Neuronal stem cell (in vitro differentiated cells): ENCODE data around the gene COQ5.

Experiments
- DNase-seq: peaks from one replicate; pipeline ENCODE4 v3.0.0-alpha.2; 2013; ENCODE audit warnings: low spot score
- H2AFZ ChIP-seq: one replicate; pipeline ENCODE4 v1.6.1; 2013; ENCODE audit warnings: mild to moderate bottlenecking, low read length, inconsistent platforms
- H2AK5ac ChIP-seq: 2 replicates; pipeline ENCODE4 v1.6.1; 2013; ENCODE audit warnings: low read depth, mild to moderate bottlenecking, inconsistent platforms, low read length, moderate library complexity, mixed read lengths
- H2BK120ac ChIP-seq: 2 replicates; pipeline ENCODE4 v1.6.1; 2013; ENCODE audit warnings: low read depth, mild to moderate bottlenecking, inconsistent platforms, low read length, moderate library complexity, mixed read lengths
- H2BK12ac ChIP-seq: one replicate; pipeline ENCODE4 v1.6.1; 2013; ENCODE audit warnings: low read length, inconsistent platforms
- H2BK15ac ChIP-seq: 2 replicates; pipeline ENCODE4 v1.6.1; 2013; ENCODE audit warnings: mild to moderate bottlenecking, low read length, inconsistent platforms, mixed read lengths
- H2BK5ac ChIP-seq: one replicate; pipeline ENCODE4 v1.6.1; 2013; ENCODE audit warnings: inconsistent platforms, mild to moderate bottlenecking, low read length, moderate library complexity
- H3K14ac ChIP-seq: one replicate; pipeline ENCODE4 v1.6.1; 2013; ENCODE audit warnings: low read length, inconsistent platforms
- H3K18ac ChIP-seq: 2 replicates; pipeline ENCODE4 v1.6.1; 2013; ENCODE audit warnings: low read length, inconsistent platforms
- H3K23ac ChIP-seq: 2 replicates; pipeline ENCODE4 v1.6.1; 2013; ENCODE audit warnings: low read depth, mild to moderate bottlenecking, mixed read lengths, low read length, inconsistent platforms; ENCODE audit not compliant: poor library complexity
- H3K27ac ChIP-seq: replicated peaks from 3 replicates; pipeline ENCODE4 v1.5.1; 2013; ENCODE audit warnings: low read length, inconsistent platforms
- H3K27me3 ChIP-seq, 3 experiments: 2 replicates each; pipeline ENCODE4 v1.6.1; 2013; ENCODE audit warnings: low read length in 3 of 3, mild to moderate bottlenecking in 2 of 3, inconsistent platforms in 1 of 3, low read depth in 1 of 3, mixed read lengths in 1 of 3, moderate library complexity in 1 of 3; ENCODE audit not compliant: control insufficient read depth in 3 of 3, insufficient read depth in 3 of 3
- H3K36me3 ChIP-seq, 2 donors: replicated peaks in 1 of 2; 2 replicates each; pipeline ENCODE4 v1.6.1; 2013; ENCODE audit warnings: low read length in 2 of 2; ENCODE audit not compliant: control insufficient read depth in 2 of 2, insufficient read depth in 2 of 2
- H3K4ac ChIP-seq: 2 replicates; pipeline ENCODE4 v1.6.1; 2013; ENCODE audit warnings: inconsistent platforms, mild to moderate bottlenecking, low read length, moderate library complexity
- H3K4me1 ChIP-seq, 2 donors: 1 replicate in 1 of 2; 2 replicates in 1 of 2; pipeline ENCODE4 v1.6.1; 2013; ENCODE audit warnings: low read length in 2 of 2, low read depth in 1 of 2; ENCODE audit not compliant: control insufficient read depth in 2 of 2, insufficient read depth in 1 of 2
- H3K4me2 ChIP-seq: one replicate; pipeline ENCODE4 v1.6.1; 2013; ENCODE audit warnings: mild to moderate bottlenecking, low read length, inconsistent platforms; ENCODE audit not compliant: insufficient read depth, poor library complexity, severe bottlenecking
- H3K4me3 ChIP-seq, 2 donors: 2 replicates each; pipeline ENCODE4 v1.5.1; 2013; ENCODE audit warnings: low read length in 2 of 2, mild to moderate bottlenecking in 2 of 2, inconsistent platforms in 1 of 2, moderate library complexity in 1 of 2
- H3K79me1 ChIP-seq: one replicate; pipeline ENCODE4 v1.6.1; 2013; ENCODE audit warnings: low read depth, mild to moderate bottlenecking, inconsistent platforms, low read length, moderate library complexity
- H3K9ac ChIP-seq: one replicate; pipeline ENCODE4 v1.6.1; 2013; ENCODE audit warnings: mild to moderate bottlenecking, low read depth, low read length, inconsistent platforms; ENCODE audit not compliant: poor library complexity
- H3K9me3 ChIP-seq, 2 donors: replicated peaks in 1 of 2; 2 replicates each; pipeline versions ENCODE3 to v1.6.1; 2013; ENCODE audit warnings: low read length in 2 of 2, mild to moderate bottlenecking in 2 of 2, inconsistent platforms in 1 of 2, low read depth in 1 of 2, mixed read lengths in 1 of 2, moderate library complexity in 1 of 2; ENCODE audit not compliant: control insufficient read depth in 2 of 2, insufficient read depth in 1 of 2
- H4K8ac ChIP-seq: one replicate; pipeline ENCODE4 v1.6.1; 2013; ENCODE audit warnings: low read depth, mild to moderate bottlenecking, inconsistent platforms, low read length, moderate library complexity
- H4K91ac ChIP-seq: one replicate; pipeline ENCODE4 v1.6.1; 2013; ENCODE audit warnings: low read length, low read depth, mild to moderate bottlenecking, inconsistent platforms; ENCODE audit not compliant: poor library complexity
- WGBS, 2 donors: extraction: QIAGEN DNeasy Blood & Tissue Kit; methylation state at CpG; one replicate each; pipeline ENCODE4 v1.1.7; 2013; ENCODE audit warnings: missing lambda C conversion rate in 2 of 2, mixed read lengths in 1 of 2; ENCODE audit not compliant: insufficient read length in 2 of 2, insufficient replicate concordance in 1 of 2; ENCODE audit errors: extremely low coverage in 2 of 2; 5-methylcytosine and 5-hydroxymethylcytosine counted together

COQ5 gene

GRCh38 chr12:120498870-120499515 lies 30.0 kb downstream of the COQ5 start:
- no peak overlapping the region for H2AFZ ChIP-seq
- H3K9ac ChIP-seq = no peak overlapping the region
- no peak overlapping the region for H3K4me3 ChIP-seq
- H3K4ac ChIP-seq = no peak overlapping the region
- no peak overlapping the region for H2BK5ac ChIP-seq
- no peak overlapping the region for H3K4me2 ChIP-seq
- WGBS, 2 donors = no CpG with 5 or more reads among the region's 3 CpGs
- H3K9me3 ChIP-seq = no peaks in the 10 kb centered on the region
- no peak overlapping the region for H2BK120ac ChIP-seq
- peaks cover 6 to 10% of the 10 kb centered on the region in 2 donors for H3K4me1 ChIP-seq
- H3K27ac ChIP-seq = no peak overlapping the region
- H3K14ac ChIP-seq = no peak overlapping the region
- H3K23ac ChIP-seq = no peak overlapping the region
- peaks cover 14 to 66% of the 10 kb centered on the region in 2 donors for H3K36me3 ChIP-seq
- no peaks in the 10 kb centered on the region for H3K27me3 ChIP-seq
- H2BK12ac ChIP-seq = no peak overlapping the region
- no peak overlapping the region for H3K18ac ChIP-seq
- H4K91ac ChIP-seq = no peak overlapping the region
- DNase-seq = no peak
- no peak overlapping the region for H4K8ac ChIP-seq
- H3K79me1 ChIP-seq = no peaks in the 10 kb centered on the region
- no peak overlapping the region for H2BK15ac ChIP-seq
- no peak overlapping the region for H2AK5ac ChIP-seq

- no peak overlapping the region for H3K4ac ChIP-seq
- H3K23ac ChIP-seq = no peak overlapping the region
- no peaks in the 10 kb centered on the region for H3K27me3 ChIP-seq
- peak overlapping the region in 1 of 2 donors; percentile 86 for H3K4me3 ChIP-seq
- H4K91ac ChIP-seq = no peak overlapping the region
- no peaks in the 10 kb centered on the region for H3K79me1 ChIP-seq
- no peak overlapping the region for H3K18ac ChIP-seq
- no peak overlapping the region for H2BK5ac ChIP-seq
- peaks cover 8 to 53% of the 10 kb centered on the region in 2 donors for H3K36me3 ChIP-seq
- H2BK15ac ChIP-seq = no peak overlapping the region
- DNase-seq = no peak
- H2AFZ ChIP-seq = no peak overlapping the region
- peaks cover 6 to 10% of the 10 kb centered on the region in 2 donors for H3K4me1 ChIP-seq
- H3K9ac ChIP-seq = no peak overlapping the region
- no peak overlapping the region for H3K27ac ChIP-seq
- H4K8ac ChIP-seq = no peak overlapping the region
- H2AK5ac ChIP-seq = no peak overlapping the region
- H3K4me2 ChIP-seq = peak overlapping the region; percentile 75
- no peaks in the 10 kb centered on the region for H3K9me3 ChIP-seq
- no peak overlapping the region for H3K14ac ChIP-seq
- WGBS, 2 donors = no CpG with 5 or more reads among the region's 9 CpGs
- no peak overlapping the region for H2BK120ac ChIP-seq
- no peak overlapping the region for H2BK12ac ChIP-seq
These were observed 31.3 kb downstream of the COQ5 start for GRCh38 chr12:120497524-120498150.

- Histone ChIP-seq H3K27ac (peak overlapping the region; percentile 65), H3K9ac (peak overlapping the region; percentile 85), H3K79me1 (no peaks in the 10 kb centered on the region), H3K23ac (no peak overlapping the region), H2BK15ac (no peak overlapping the region), H3K4me1 (peaks cover 6 to 10% of the 10 kb centered on the region in 2 donors), H3K18ac (peak overlapping the region; percentile 95), H3K36me3 (peaks cover 8 to 48% of the 10 kb centered on the region in 2 donors), H2BK5ac (peak overlapping the region; percentile 30), H4K8ac (no peak overlapping the region), H3K4me2 (peak overlapping the region; percentile 75), H3K9me3 (no peaks in the 10 kb centered on the region), H2BK12ac (no peak overlapping the region), H2AK5ac (peak overlapping the region; percentile 65), H4K91ac (no peak overlapping the region), H2AFZ (peak overlapping the region; percentile 86), H3K4ac (no peak overlapping the region), H3K4me3 (peak overlapping the region; percentile 86 to 88), H3K14ac (no peak overlapping the region), H3K27me3 (no peaks in the 10 kb centered on the region), H2BK120ac (no peak overlapping the region)
- no CpG with 5 or more reads among the region's 47 CpGs for WGBS, 2 donors
- peak; percentile 70 for DNase-seq
These were observed 32.3 kb downstream of the COQ5 start for GRCh38 chr12:120496413-120497340.
